PFSK-1 (cell line): ENCODE measurements around the gene RBFOX1.

ENCODE experiments used
- POLR2AphosphoS5 ChIP-seq: IDR thresholded peaks from 2 replicates; pipeline ENCODE4 v1.6.1; 2012; ENCODE audit warnings: low read depth, mild to moderate bottlenecking, control low read depth, low read length, moderate library complexity
- SIN3A ChIP-seq: IDR thresholded peaks from 2 replicates; pipeline ENCODE4 v1.6.1; 2012; ENCODE audit warnings: mild to moderate bottlenecking, low read length, moderate library complexity, borderline replicate concordance; ENCODE audit not compliant: insufficient read depth

- TF ChIP-seq POLR2AphosphoS5 (no peak), SIN3A (no peak)
These were observed 106.9 kb downstream of the RBFOX1 start for GRCh38 chr16:7439518-7439917.
